ENCODE measurements around the gene SCAF4. TPM values are rescaled to one million over a fixed set of nuclear protein-coding genes. Genes with fewer than 3 reads are reported as not detected.

The SCAF4 gene
- total and polyA plus RNA-seq, 2 of the 8 experiments (the other 6 are each of a cell fraction or from before 2014, with no cell fraction given), result 28.9 to 55.1 TPM

DNA sequence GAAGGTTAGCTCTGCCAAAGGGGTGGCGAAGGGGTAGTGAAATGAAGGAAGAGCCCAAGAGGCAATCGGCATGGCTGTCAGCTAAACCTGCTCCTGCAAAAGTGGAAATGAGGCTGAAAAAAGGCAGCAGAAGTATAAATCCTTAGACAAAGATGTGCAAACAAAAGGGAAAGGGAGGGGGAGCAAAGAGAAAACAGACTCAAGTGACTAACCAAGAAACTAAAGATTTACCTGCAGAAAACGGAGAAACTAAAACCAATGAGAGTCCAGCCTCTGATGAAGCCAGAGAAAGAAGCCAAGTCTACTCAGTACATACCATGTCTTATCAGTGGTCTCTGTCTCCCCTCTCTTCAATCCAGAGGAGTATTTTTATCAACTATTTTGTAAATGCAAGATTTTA lies 25.4 kb downstream of the SCAF4 start:
- no peak overlapping the region for H3K18ac ChIP-seq (ENCODE audit: extremely low read depth, low read length)
- H3K23ac ChIP-seq (ENCODE audit: insufficient read length), result no peak overlapping the region
- H2AFZ ChIP-seq (ENCODE audit: low read length), result no peak overlapping the region
- H2BK12ac ChIP-seq (ENCODE audit: low read depth, low read length), result no peak overlapping the region
- no peak for TF ChIP-seq RXRA (IDR thresholded peaks at IDR 0.05; ENCODE audit: insufficient read depth, low read depth, low read length)
- TF ChIP-seq CTBP2 (IDR thresholded peaks at IDR 0.05; ENCODE audit: borderline replicate concordance, insufficient read depth, insufficient read length, low read length), result no peak
- TF ChIP-seq YY1 (IDR thresholded peaks at IDR 0.05; ENCODE audit: low read depth, low read length), result no peak
- no peak for TF ChIP-seq RAD21 (IDR thresholded peaks at IDR 0.05 in 1 of 2, conservative IDR thresholded peaks at IDR 0.05 in 1 of 2; ENCODE audit: low read depth in 2 of 2, low read length in 2 of 2)
- no peak for TF ChIP-seq TEAD4 (IDR thresholded peaks at IDR 0.05; ENCODE audit: low read depth, low read length)
- H2BK5ac ChIP-seq (ENCODE audit: low read depth, low read length), result no peak overlapping the region
- H3K4ac ChIP-seq (replicated peaks; ENCODE audit: insufficient read length, low read depth, low read length), result no peak overlapping the region
- no peak overlapping the region for H4K5ac ChIP-seq (ENCODE audit: insufficient read length, low read depth, low read length)
- H3K36me3 ChIP-seq (ENCODE audit: control insufficient read depth in 2 of 4, insufficient read depth in 4 of 4, low read length in 3 of 4), result peaks cover 0 to 36% (median 9%) of the 10 kb centered on the region in 4 experiments; a peak in 7 of 8 replicates
- no peaks in the 10 kb centered on the region for H3K23me2 ChIP-seq (ENCODE audit: low read depth, low read length)
- no peaks in the 10 kb centered on the region for H3K79me1 ChIP-seq (ENCODE audit: low read depth, low read length)
- no peak overlapping the region for H4K8ac ChIP-seq (ENCODE audit: extremely low read depth, insufficient read depth, low read length)
- H3K9ac ChIP-seq (replicated peaks in 1 of 4; ENCODE audit: extremely low read depth in 1 of 4, low read depth in 3 of 4, low read length in 3 of 4), result no peak overlapping the region
- ChIA-PET CTCF (ENCODE audit: partially characterized antibody) (interaction anchor here (1.6 kb wide), 1 partner anchor 83 kb away, joined by 5 read pairs; no protein-coding TSS in a partner anchor), POLR2A (ENCODE audit: partially characterized antibody) (interaction anchor here (0.8 to 2.2 kb wide), 5 partner anchors 10 to 36 kb away, joined by 3 to 17 read pairs (median 3); no protein-coding TSS in a partner anchor)
- no peak for FAIRE-seq
- H3K4me3 ChIP-seq (ENCODE audit: extremely low read depth in 1 of 4, insufficient read depth in 2 of 4, low read depth in 3 of 4, low read length in 4 of 4), result no peak overlapping the region
- DNase-seq (ENCODE audit: low read depth in 1 of 2, low spot score in 2 of 2), result no peak
- no peak overlapping the region for H3K4me2 ChIP-seq (ENCODE audit: insufficient read depth in 1 of 2, low read depth in 2 of 2, low read length in 2 of 2)
- H2AK5ac ChIP-seq (ENCODE audit: low read depth, low read length), result no peak overlapping the region
- H3K79me2 ChIP-seq (ENCODE audit: control insufficient read depth in 1 of 2, insufficient read depth in 2 of 2, low read length in 2 of 2), result peaks cover 4 to 91% of the 10 kb centered on the region in 2 experiments
- peaks cover 0 to 8% (median under 1%) of the 10 kb centered on the region in 4 experiments; a peak in 5 of 7 replicates for H3K4me1 ChIP-seq (replicated peaks in 1 of 4; ENCODE audit: control insufficient read depth in 3 of 4, insufficient read depth in 4 of 4, low read length in 3 of 4)
- H2BK120ac ChIP-seq (replicated peaks; ENCODE audit: low read depth, low read length), result no peak overlapping the region
- H3K14ac ChIP-seq (ENCODE audit: insufficient read length), result no peak overlapping the region
- no peaks in the 10 kb centered on the region for H3K27me3 ChIP-seq (replicated peaks in 1 of 4; ENCODE audit: control insufficient read depth in 3 of 4, extremely low read depth in 1 of 4, insufficient read depth in 3 of 4, low read length in 3 of 4)
- H2BK15ac ChIP-seq (ENCODE audit: low read length), result no peak overlapping the region
- H3K9me3 ChIP-seq (ENCODE audit: insufficient read depth in 2 of 2, low read depth in 1 of 2, low read length in 1 of 2), result no peaks in the 10 kb centered on the region
- H3K27ac ChIP-seq (ENCODE audit: low read depth, low read length), result no peak overlapping the region
- no peak overlapping the region for H3K56ac ChIP-seq (replicated peaks; ENCODE audit: insufficient read length, low read depth, low read length)
- H4K91ac ChIP-seq (replicated peaks; ENCODE audit: insufficient read length, low read length), result no peak overlapping the region
- peaks cover 14 to 27% of the 10 kb centered on the region in 2 experiments for H4K20me1 ChIP-seq (replicated peaks in 1 of 2; ENCODE audit: control insufficient read depth in 1 of 2, insufficient read depth in 2 of 2, low read length in 2 of 2)
- H2BK20ac ChIP-seq (ENCODE audit: low read length), result no peak overlapping the region
- 82% methylated on average over 3 of the region's 3 CpGs; no CpG with 5 or more reads in 1 of the 2 experiments for WGBS, 2 experiments (ENCODE audit: extremely low coverage in 1 of 2, insufficient coverage in 1 of 2, insufficient read length in 1 of 2, insufficient replicate concordance in 2 of 2, low coverage in 1 of 2, low lambda C conversion rate in 2 of 2, missing lambda C conversion rate in 1 of 2)
